H9 (cell line): Measurements from ENCODE around the gene NCOA6. TPM values are rescaled to one million over a fixed set of nuclear protein-coding genes. Genes with fewer than 3 reads are reported as not detected.
A peak's percentile ranks its signal among the peaks of the same experiment; 100 is the strongest.

ENCODE experiments used
- DNase-seq: peaks from one replicate; pipeline ENCODE4 v3.0.0-alpha.2; 2017
- H2AFZ ChIP-seq: one replicate; pipeline ENCODE4 v1.6.1; 2013; ENCODE audit warnings: mild to moderate bottlenecking, low read length, control low read depth, moderate library complexity
- H2AK5ac ChIP-seq: 2 replicates; pipeline ENCODE4 v1.6.1; 2013; ENCODE audit warnings: low read length, control low read depth, mixed read lengths; ENCODE audit not compliant: insufficient read length
- H2BK120ac ChIP-seq: one replicate; pipeline ENCODE4 v1.6.1; 2013; ENCODE audit warnings: low read depth, mild to moderate bottlenecking, low read length, control low read depth, inconsistent platforms; ENCODE audit not compliant: poor library complexity, severe bottlenecking
- H2BK12ac ChIP-seq: 2 replicates; pipeline ENCODE4 v1.6.1; 2013; ENCODE audit warnings: low read length, control low read depth, mixed read lengths, low read depth; ENCODE audit not compliant: insufficient read length
- H2BK15ac ChIP-seq: 2 replicates; pipeline ENCODE4 v1.6.1; 2013; ENCODE audit warnings: low read depth, low read length, control low read depth
- H2BK20ac ChIP-seq: one replicate; pipeline ENCODE4 v1.6.1; 2013; ENCODE audit warnings: low read depth, mild to moderate bottlenecking, low read length, control low read depth, inconsistent platforms; ENCODE audit not compliant: poor library complexity, severe bottlenecking
- H2BK5ac ChIP-seq: 2 replicates; pipeline ENCODE4 v1.6.1; 2013; ENCODE audit warnings: low read length, control low read depth, mixed read lengths; ENCODE audit not compliant: insufficient read length
- H3K14ac ChIP-seq: 2 replicates; pipeline ENCODE4 v1.6.1; 2013; ENCODE audit warnings: low read length, control low read depth; ENCODE audit not compliant: insufficient read depth
- H3K18ac ChIP-seq: 2 replicates; pipeline ENCODE4 v1.6.1; 2013; ENCODE audit warnings: low read depth, mild to moderate bottlenecking, mixed read lengths, low read length, control low read depth; ENCODE audit not compliant: insufficient read length
- H3K23ac ChIP-seq: 2 replicates; pipeline ENCODE4 v1.6.1; 2013; ENCODE audit warnings: low read length, control low read depth, mixed read lengths, low read depth; ENCODE audit not compliant: insufficient read length
- H3K23me2 ChIP-seq: 2 replicates; pipeline ENCODE4 v1.6.1; 2013; ENCODE audit warnings: low read depth, mild to moderate bottlenecking, mixed read lengths, low read length, control low read depth; ENCODE audit not compliant: insufficient read length, poor library complexity, severe bottlenecking
- H3K27ac ChIP-seq: 2 replicates; pipeline ENCODE4 v1.5.1; 2013; ENCODE audit warnings: low read length, control low read depth, mixed read lengths, low read depth; ENCODE audit not compliant: insufficient read length
- H3K27me3 ChIP-seq: 2 replicates; pipeline ENCODE4 v1.6.1; 2013; ENCODE audit warnings: low read length, control low read depth, inconsistent platforms; ENCODE audit not compliant: insufficient read depth
- H3K4ac ChIP-seq: 2 replicates; pipeline ENCODE4 v1.6.1; 2013; ENCODE audit warnings: low read depth, mild to moderate bottlenecking, control low read depth, inconsistent platforms, low read length, moderate library complexity
- H3K4me1 ChIP-seq: 2 replicates; pipeline ENCODE4 v1.6.1; 2013; ENCODE audit warnings: low read length, control low read depth, inconsistent platforms; ENCODE audit not compliant: insufficient read depth
- H3K4me2 ChIP-seq: 2 replicates; pipeline ENCODE4 v1.6.1; 2013; ENCODE audit warnings: low read length, control low read depth, mixed read lengths; ENCODE audit not compliant: insufficient read length, insufficient read depth
- H3K56ac ChIP-seq: 2 replicates; pipeline ENCODE4 v1.6.1; 2013; ENCODE audit warnings: low read depth, mild to moderate bottlenecking, mixed read lengths, low read length, control low read depth; ENCODE audit not compliant: insufficient read length
- H3K79me1 ChIP-seq: 2 replicates; pipeline ENCODE4 v1.6.1; 2013; ENCODE audit warnings: low read depth, mild to moderate bottlenecking, moderate library complexity, low read length, control low read depth, inconsistent platforms; ENCODE audit not compliant: insufficient read depth, poor library complexity, severe bottlenecking
- H3K79me2 ChIP-seq: 2 replicates; pipeline ENCODE4 v1.6.1; 2013; ENCODE audit warnings: low read length, control low read depth, inconsistent platforms; ENCODE audit not compliant: insufficient read depth
- H3K9ac ChIP-seq: 2 replicates; pipeline ENCODE4 v1.6.1; 2013; ENCODE audit warnings: low read length, control low read depth, mixed read lengths; ENCODE audit not compliant: insufficient read length; ENCODE audit errors: extremely low read depth
- H3K9me3 ChIP-seq: one replicate; pipeline ENCODE4 v1.6.1; 2013; ENCODE audit warnings: low read depth, low read length, inconsistent platforms; ENCODE audit not compliant: control insufficient read depth
- H3T11ph ChIP-seq: one replicate; pipeline ENCODE4 v1.6.1; 2013; ENCODE audit warnings: mild to moderate bottlenecking, low read length, control low read depth, inconsistent platforms
- H4K20me1 ChIP-seq: one replicate; pipeline ENCODE4 v1.6.1; 2013; ENCODE audit not compliant: control insufficient read depth, insufficient read length, insufficient read depth
- H4K5ac ChIP-seq: 2 replicates; pipeline ENCODE4 v1.6.1; 2013; ENCODE audit warnings: low read depth, mild to moderate bottlenecking, mixed read lengths, low read length, control low read depth; ENCODE audit not compliant: insufficient read length
- H4K8ac ChIP-seq: replicated peaks from 2 replicates; pipeline ENCODE4 v1.6.1; 2013; ENCODE audit warnings: low read length, control low read depth, mixed read lengths, low read depth; ENCODE audit not compliant: insufficient read length
- H4K91ac ChIP-seq: 2 replicates; pipeline ENCODE4 v1.6.1; 2013; ENCODE audit warnings: low read depth, mild to moderate bottlenecking, moderate library complexity, mixed read lengths, low read length, control low read depth; ENCODE audit not compliant: insufficient read length
- H3K27ac Mint-ChIP-seq, 3 experiments: 2 replicates in 2 of 3; 3 replicates in 1 of 3; pipeline ENCODE4 v1.8.0; 2020 to 2021; ENCODE audit warnings: mixed read lengths in 3 of 3, mild to moderate bottlenecking in 1 of 3, moderate library complexity in 1 of 3
- H3K27me3 Mint-ChIP-seq: 2 replicates; pipeline ENCODE4 v1.8.0; 2021; ENCODE audit warnings: low read depth, mild to moderate bottlenecking, moderate library complexity, mixed read lengths
- H3K36me3 Mint-ChIP-seq, 3 experiments: 2 replicates in 2 of 3; 3 replicates in 1 of 3; pipeline ENCODE4 v1.8.0; 2020 to 2021; ENCODE audit warnings: low read depth in 3 of 3, mixed read lengths in 3 of 3; ENCODE audit not compliant: insufficient read depth in 1 of 3
- H3K4me1 Mint-ChIP-seq, 2 experiments: 2 replicates each; pipeline ENCODE4 v1.8.0; 2020; ENCODE audit warnings: mixed read lengths in 2 of 2
- H3K4me3 Mint-ChIP-seq, 2 experiments: 2 replicates in 1 of 2; 3 replicates in 1 of 2; pipeline ENCODE4 v1.8.0; 2020 to 2021; ENCODE audit warnings: mild to moderate bottlenecking in 2 of 2, mixed read lengths in 2 of 2, moderate library complexity in 1 of 2
- H3K9me3 Mint-ChIP-seq, 2 experiments: 2 replicates in 1 of 2; 3 replicates in 1 of 2; pipeline ENCODE4 v1.8.0; 2020; ENCODE audit warnings: mild to moderate bottlenecking in 2 of 2, mixed read lengths in 2 of 2, moderate library complexity in 1 of 2
- CTCF ChIP-seq: fragments of 200-600 bp; sonication (generic); conservative IDR thresholded peaks from 3 replicates; pipeline ENCODE4 v1.8.0; 2021; ENCODE audit warnings: antibody characterized with exemption, mild to moderate bottlenecking
- WGBS: extraction: QIAGEN DNeasy Blood & Tissue Kit; methylation state at CpG from one replicate; pipeline ENCODE4 v1.1.7; 2013; ENCODE audit warnings: missing lambda C conversion rate, low lambda C conversion rate, mixed read lengths; ENCODE audit not compliant: insufficient read length; ENCODE audit errors: extremely low coverage; 5-methylcytosine and 5-hydroxymethylcytosine counted together
- total RNA-seq: library from RNA; stranded (reverse); gene quantifications from 2 replicates; pipeline ENCODE4 v1.2.1, GENCODE V29; 2021

The NCOA6 gene
- total RNA-seq, 1 experiment from 2014 or later = 23.9 TPM

GRCh38 chr20:34874094-34874654, 48.7 kb upstream of the NCOA6 start:
- H3K18ac ChIP-seq = no peak overlapping the region
- H2BK5ac ChIP-seq = no peak overlapping the region
- peak; percentile 88 for DNase-seq
- no peak overlapping the region for H3K27ac ChIP-seq
- H3K27me3 Mint-ChIP-seq = peaks cover 39% of the 10 kb centered on the region
- no peak overlapping the region for H4K5ac ChIP-seq
- H3K4me1 ChIP-seq = peaks cover 8% of the 10 kb centered on the region; the same call in 1 of the 2 replicates
- no peaks in the 10 kb centered on the region; the same call in 1 of the 2 replicates for H3K79me2 ChIP-seq
- H4K91ac ChIP-seq = no peak overlapping the region
- no peak overlapping the region for H3T11ph ChIP-seq
- H3K27me3 ChIP-seq = no peaks in the 10 kb centered on the region; the same call in 1 of the 2 replicates
- H3K4me1 Mint-ChIP-seq = peaks cover 39 to 41% of the 10 kb centered on the region in 2 experiments
- H3K23me2 ChIP-seq = peaks cover 18% of the 10 kb centered on the region
- no peaks in the 10 kb centered on the region for H4K20me1 ChIP-seq
- H2BK120ac ChIP-seq = no peak overlapping the region
- no peak overlapping the region for H3K4me2 ChIP-seq
- H4K8ac ChIP-seq = no peak overlapping the region
- H3K9ac ChIP-seq = no peak overlapping the region
- WGBS = no CpG with 5 or more reads among the region's 2 CpGs
- H3K9me3 ChIP-seq = no peaks in the 10 kb centered on the region
- H3K27ac Mint-ChIP-seq = no peak overlapping the region; a peak in 2 of 7 replicates
- TF ChIP-seq CTCF = peak; percentile 92
- H2AFZ ChIP-seq = no peak overlapping the region
- H2BK12ac ChIP-seq = no peak overlapping the region
- no peak overlapping the region for H2BK20ac ChIP-seq
- H3K4me3 Mint-ChIP-seq = peak overlapping the region; percentile 49 to 95; a peak in 4 of 5 replicates
- no peak overlapping the region for H3K14ac ChIP-seq
- no peak overlapping the region for H3K56ac ChIP-seq
- no peak overlapping the region for H2BK15ac ChIP-seq
- H3K9me3 Mint-ChIP-seq = no peaks in the 10 kb centered on the region
- H3K79me1 ChIP-seq = no peaks in the 10 kb centered on the region
- H3K36me3 Mint-ChIP-seq = peaks cover 0 to 9% (median 0%) of the 10 kb centered on the region in 3 experiments; a peak in 5 of 7 replicates
- H2AK5ac ChIP-seq = no peak overlapping the region
- H3K4ac ChIP-seq = no peak overlapping the region
- H3K23ac ChIP-seq = no peak overlapping the region
